ENCODE results near the gene DOCK8. TPM values are rescaled to one million over a fixed set of nuclear protein-coding genes. Genes with fewer than 3 reads are reported as not detected.

The DOCK8 gene
- total and polyA plus RNA-seq, 2 of the 4 experiments (the other 2 are of a cell fraction) = not detected

DNA sequence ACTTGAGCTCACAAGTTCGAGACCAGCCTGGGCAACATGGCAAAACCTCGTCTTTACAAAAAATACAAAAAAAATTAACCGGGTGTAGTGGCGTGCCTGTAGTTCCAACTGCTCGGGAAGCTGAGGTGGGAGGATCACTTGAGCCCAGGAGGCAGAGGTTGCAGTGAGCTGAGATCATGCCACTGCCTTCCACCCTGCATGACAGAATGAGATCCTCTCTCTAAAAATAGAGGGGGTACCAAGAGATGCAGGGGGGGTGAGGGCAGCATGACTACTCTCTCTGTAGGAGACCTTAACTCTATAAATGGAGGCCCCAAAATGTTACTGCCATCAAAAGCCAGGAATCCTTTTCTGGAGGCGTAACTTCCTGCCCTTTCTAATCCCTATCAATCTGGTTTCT, 243.9 kb downstream of the DOCK8 start:
- H4K91ac ChIP-seq (ENCODE audit: insufficient read depth, low read depth, low read length) = no peak overlapping the region
- H3K27ac ChIP-seq (ENCODE audit: insufficient read depth, low read length) = no peak overlapping the region
- no peak for ATAC-seq (ENCODE audit: low read depth)
- H3K56ac ChIP-seq (ENCODE audit: extremely low read depth, insufficient read depth, low read length) = no peak overlapping the region
- no peak overlapping the region for H4K5ac ChIP-seq (ENCODE audit: low read depth, low read length)
- in situ Hi-C loops (cut with MboI; ENCODE audit: low sequenced_read_pairs) = no loop called here
- no peaks in the 10 kb centered on the region for H3K4me1 ChIP-seq (ENCODE audit: control insufficient read depth, insufficient read depth, low read length)
- no CpG with 5 or more reads among the region's 6 CpGs for WGBS, 2 experiments (ENCODE audit: extremely low coverage in 2 of 2, insufficient read length in 1 of 2)
- intact Hi-C loops (cut with micrococcal nuclease) = no loop called here
- no peak overlapping the region for H2AK5ac ChIP-seq (ENCODE audit: low read depth, low read length)
- H2BK20ac ChIP-seq (ENCODE audit: low read depth, low read length) = no peak overlapping the region
- dilution Hi-C loops (cut with HindIII; ENCODE audit: low sequenced_read_pairs, unreplicated experiment) = no loop called here
- no peaks in the 10 kb centered on the region for H3K79me1 ChIP-seq (ENCODE audit: low read depth in 1 of 2, low read length in 2 of 2)
- no peak overlapping the region for H2BK120ac ChIP-seq (ENCODE audit: low read depth, low read length)
- H3K9me1 ChIP-seq (ENCODE audit: insufficient read depth, low read length) = no peaks in the 10 kb centered on the region
- no peak overlapping the region for H2AFZ ChIP-seq (replicated peaks; ENCODE audit: low read length, poor library complexity)
- peaks cover 6% of the 10 kb centered on the region; the same call in 1 of the 2 replicates for H3K27me3 ChIP-seq (ENCODE audit: control insufficient read depth, insufficient read depth, low read length)
- H3K18ac ChIP-seq (ENCODE audit: low read depth, low read length) = no peak overlapping the region
- no peak overlapping the region for H4K8ac ChIP-seq (ENCODE audit: low read depth in 2 of 2, low read length in 2 of 2)
- no peak overlapping the region for H3K14ac ChIP-seq (replicated peaks; ENCODE audit: low read depth, low read length)
- no peaks in the 10 kb centered on the region for H3K9me3 ChIP-seq (ENCODE audit: control insufficient read depth, insufficient read depth, low read length)
- H2AK9ac ChIP-seq (replicated peaks; ENCODE audit: low read depth, low read length, poor library complexity) = no peak overlapping the region
- no peak overlapping the region for H2BK15ac ChIP-seq (ENCODE audit: low read depth, low read length)
- no peaks in the 10 kb centered on the region for H4K20me1 ChIP-seq (ENCODE audit: insufficient read depth, low read length)
- H3K23ac ChIP-seq (ENCODE audit: low read depth, low read length) = no peak overlapping the region
- TF ChIP-seq NFE2L2 (IDR thresholded peaks at IDR 0.05; ENCODE audit: low read depth, low read length) = no peak
- TF ChIP-seq SMC3 (IDR thresholded peaks at IDR 0.05; ENCODE audit: low read depth, low read length) = no peak
- no peak for TF ChIP-seq FOS (IDR thresholded peaks at IDR 0.05; ENCODE audit: low read depth, low read length)
- TF ChIP-seq BHLHE40 (IDR thresholded peaks at IDR 0.05; ENCODE audit: low read depth, low read length) = no peak
- TF ChIP-seq MXI1 (IDR thresholded peaks at IDR 0.05; ENCODE audit: borderline replicate concordance, low read depth, low read length) = no peak
- TF ChIP-seq, protein P1, sequence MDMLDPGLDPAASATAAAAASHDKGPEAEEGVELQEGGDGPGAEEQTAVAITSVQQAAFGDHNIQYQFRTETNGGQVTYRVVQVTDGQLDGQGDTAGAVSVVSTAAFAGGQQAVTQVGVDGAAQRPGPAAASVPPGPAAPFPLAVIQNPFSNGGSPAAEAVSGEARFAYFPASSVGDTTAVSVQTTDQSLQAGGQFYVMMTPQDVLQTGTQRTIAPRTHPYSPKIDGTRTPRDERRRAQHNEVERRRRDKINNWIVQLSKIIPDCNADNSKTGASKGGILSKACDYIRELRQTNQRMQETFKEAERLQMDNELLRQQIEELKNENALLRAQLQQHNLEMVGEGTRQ (IDR thresholded peaks at IDR 0.05; ENCODE audit: low read depth, low read length) = no peak
- no peak for TF ChIP-seq CEBPB (IDR thresholded peaks at IDR 0.05; ENCODE audit: low read depth, low read length)
- TF ChIP-seq RCOR1 (IDR thresholded peaks at IDR 0.05; ENCODE audit: insufficient replicate concordance, low read length) = no peak
- no peak for TF ChIP-seq RFX5 (IDR thresholded peaks at IDR 0.05; ENCODE audit: low read depth, low read length)
- TF ChIP-seq, protein P2, sequence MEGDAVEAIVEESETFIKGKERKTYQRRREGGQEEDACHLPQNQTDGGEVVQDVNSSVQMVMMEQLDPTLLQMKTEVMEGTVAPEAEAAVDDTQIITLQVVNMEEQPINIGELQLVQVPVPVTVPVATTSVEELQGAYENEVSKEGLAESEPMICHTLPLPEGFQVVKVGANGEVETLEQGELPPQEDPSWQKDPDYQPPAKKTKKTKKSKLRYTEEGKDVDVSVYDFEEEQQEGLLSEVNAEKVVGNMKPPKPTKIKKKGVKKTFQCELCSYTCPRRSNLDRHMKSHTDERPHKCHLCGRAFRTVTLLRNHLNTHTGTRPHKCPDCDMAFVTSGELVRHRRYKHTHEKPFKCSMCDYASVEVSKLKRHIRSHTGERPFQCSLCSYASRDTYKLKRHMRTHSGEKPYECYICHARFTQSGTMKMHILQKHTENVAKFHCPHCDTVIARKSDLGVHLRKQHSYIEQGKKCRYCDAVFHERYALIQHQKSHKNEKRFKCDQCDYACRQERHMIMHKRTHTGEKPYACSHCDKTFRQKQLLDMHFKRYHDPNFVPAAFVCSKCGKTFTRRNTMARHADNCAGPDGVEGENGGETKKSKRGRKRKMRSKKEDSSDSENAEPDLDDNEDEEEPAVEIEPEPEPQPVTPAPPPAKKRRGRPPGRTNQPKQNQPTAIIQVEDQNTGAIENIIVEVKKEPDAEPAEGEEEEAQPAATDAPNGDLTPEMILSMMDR (conservative IDR thresholded peaks at IDR 0.05; ENCODE audit: low read depth, low read length) = no peak
- TF ChIP-seq, protein P3, sequence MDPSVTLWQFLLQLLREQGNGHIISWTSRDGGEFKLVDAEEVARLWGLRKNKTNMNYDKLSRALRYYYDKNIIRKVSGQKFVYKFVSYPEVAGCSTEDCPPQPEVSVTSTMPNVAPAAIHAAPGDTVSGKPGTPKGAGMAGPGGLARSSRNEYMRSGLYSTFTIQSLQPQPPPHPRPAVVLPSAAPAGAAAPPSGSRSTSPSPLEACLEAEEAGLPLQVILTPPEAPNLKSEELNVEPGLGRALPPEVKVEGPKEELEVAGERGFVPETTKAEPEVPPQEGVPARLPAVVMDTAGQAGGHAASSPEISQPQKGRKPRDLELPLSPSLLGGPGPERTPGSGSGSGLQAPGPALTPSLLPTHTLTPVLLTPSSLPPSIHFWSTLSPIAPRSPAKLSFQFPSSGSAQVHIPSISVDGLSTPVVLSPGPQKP (IDR thresholded peaks at IDR 0.05; ENCODE audit: borderline replicate concordance, low read depth, low read length) = no peak
- no peak for TF ChIP-seq RAD21 (IDR thresholded peaks at IDR 0.05; ENCODE audit: low read length)
- TF ChIP-seq MAZ (IDR thresholded peaks at IDR 0.05; ENCODE audit: borderline replicate concordance, low read depth, low read length) = no peak
- TF ChIP-seq POLR2A (IDR thresholded peaks at IDR 0.05; ENCODE audit: low read depth, low read length) = no peak
- TF ChIP-seq MAFK (IDR thresholded peaks at IDR 0.05; ENCODE audit: low read depth, low read length) = no peak
- no peaks in the 10 kb centered on the region for H3K36me3 ChIP-seq (ENCODE audit: control insufficient read depth, insufficient read depth, low read length)
- BruUV-seq (replicated peaks) = no TSS peak
- no peak overlapping the region for H3K4me2 ChIP-seq (ENCODE audit: low read depth, low read length)
- POLR2A ChIA-PET (ENCODE audit: unreplicated experiment) = no interaction called here
- CTCF ChIA-PET = no interaction called here
- no peak overlapping the region for H3K4ac ChIP-seq (ENCODE audit: low read depth, low read length)
- no peak overlapping the region for H3K9ac ChIP-seq (ENCODE audit: low read depth, low read length)
- no peak for DNase-seq
- no peak overlapping the region for H2BK5ac ChIP-seq (ENCODE audit: low read depth, low read length, poor library complexity, severe bottlenecking)
- H3K4me3 ChIP-seq (ENCODE audit: insufficient read depth, low read depth, low read length) = no peak overlapping the region
